ENCODE data around the gene TCN2.

Gene TCN2

DNA sequence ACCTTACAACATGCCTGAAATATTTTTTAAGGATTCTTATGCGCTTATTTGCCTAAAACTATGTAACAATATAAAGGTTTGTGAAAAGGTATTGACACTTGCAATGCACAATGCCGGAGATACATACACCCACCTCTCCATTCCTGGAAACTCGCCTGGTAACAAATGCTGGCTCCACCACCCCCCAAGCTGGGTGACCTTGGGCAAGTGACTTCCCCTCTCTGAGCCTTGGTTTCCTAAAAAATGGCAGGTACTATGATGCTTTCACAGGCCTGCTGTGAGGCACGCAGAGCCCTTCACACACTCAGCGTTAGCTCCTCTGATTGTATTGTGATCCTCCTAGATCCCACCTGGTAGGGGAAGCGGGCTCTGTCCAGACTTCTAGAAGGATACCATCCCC is 34.8 kb upstream of the TCN2 start:
- no peak for FAIRE-seq
- no peak for TF ChIP-seq POLR2A (IDR thresholded peaks at IDR 0.05; ENCODE audit: low read depth, low read length)
- DNase-seq (ENCODE audit: insufficient read length, low spot score): no peak

DNA sequence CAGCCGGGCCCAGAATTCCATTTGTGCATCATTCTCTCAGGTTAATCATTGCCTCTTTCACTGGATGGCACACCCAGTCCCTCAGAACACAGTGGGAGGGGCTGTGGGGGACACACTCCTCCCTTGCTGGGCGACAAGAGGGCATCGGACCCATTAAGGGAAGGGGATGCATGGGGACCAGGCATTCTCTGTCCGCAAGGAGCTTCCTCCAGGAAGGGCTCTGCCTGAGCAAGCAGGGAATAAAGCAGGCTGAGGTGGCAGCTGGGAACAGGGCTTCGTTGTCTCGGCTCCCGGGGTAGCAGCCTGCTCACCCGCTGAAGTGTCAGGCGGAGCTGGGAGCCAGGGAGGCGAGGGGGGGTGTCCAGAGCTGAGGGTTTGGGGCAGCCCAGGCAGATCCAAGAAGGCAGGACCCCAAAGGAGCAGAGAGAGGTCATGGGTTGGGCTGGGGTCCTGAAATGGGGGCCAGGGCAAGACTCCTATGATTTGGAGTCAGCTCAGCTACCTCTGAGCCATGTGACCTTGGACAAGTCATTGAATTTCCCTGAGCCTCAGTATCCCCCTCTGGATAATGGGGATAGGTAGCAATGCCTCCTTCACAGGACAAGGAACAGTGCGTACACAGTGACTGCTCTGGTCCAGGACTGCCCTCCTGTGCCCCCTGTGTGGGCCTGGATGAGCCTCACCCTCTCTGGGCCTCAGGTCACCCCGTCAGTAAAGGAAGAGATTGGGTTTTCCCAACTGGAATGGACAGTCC is 34.0 kb upstream of the TCN2 start:
- DNase-seq (ENCODE audit: insufficient read length, low spot score) (no peak), FAIRE-seq (no peak)
- TF ChIP-seq POLR2A (IDR thresholded peaks at IDR 0.05; ENCODE audit: low read depth, low read length): no peak

DNA sequence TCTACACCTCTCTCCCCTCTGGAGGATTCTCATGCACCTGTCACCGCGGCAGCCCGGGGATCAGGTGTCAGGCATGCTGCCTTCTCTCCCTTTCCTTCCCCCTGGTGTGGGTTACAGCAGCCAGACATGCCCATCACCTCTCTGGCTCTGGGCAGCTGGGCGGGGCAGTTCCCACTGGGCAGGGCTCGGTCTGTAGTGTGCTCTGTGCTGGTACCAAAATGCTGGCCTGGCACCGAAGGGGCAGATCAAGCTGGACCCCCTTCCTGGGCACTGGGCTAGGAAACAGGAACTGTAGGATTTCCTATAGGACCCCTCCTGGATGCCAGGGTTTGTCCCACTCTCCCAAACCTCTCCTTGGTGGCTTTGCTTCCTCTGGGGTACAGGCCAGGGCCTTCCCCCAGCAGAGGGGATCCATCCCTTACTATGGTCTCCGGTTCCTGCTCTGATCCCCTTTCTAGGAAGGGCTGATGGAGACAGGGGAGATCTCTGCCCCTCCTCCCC is 33.3 kb upstream of the TCN2 start:
- TF ChIP-seq POLR2A (IDR thresholded peaks at IDR 0.05; ENCODE audit: low read depth, low read length): no peak
- FAIRE-seq (no peak), DNase-seq (ENCODE audit: insufficient read length, low spot score) (no peak)

- no peak for FAIRE-seq
- DNase-seq (ENCODE audit: insufficient read length, low spot score): no peak
- TF ChIP-seq POLR2A (IDR thresholded peaks at IDR 0.05; ENCODE audit: low read depth, low read length): no peak
These were observed 32.6 kb upstream of the TCN2 start, which contains the start of gene GAL3ST1 for GRCh38 chr22:30574095-30574981. Gene GAL3ST1, minus strand, starts transcription at chr22:30574665. Its CDS starts 17,273 bp downstream, at chr22:30557392.

DNA sequence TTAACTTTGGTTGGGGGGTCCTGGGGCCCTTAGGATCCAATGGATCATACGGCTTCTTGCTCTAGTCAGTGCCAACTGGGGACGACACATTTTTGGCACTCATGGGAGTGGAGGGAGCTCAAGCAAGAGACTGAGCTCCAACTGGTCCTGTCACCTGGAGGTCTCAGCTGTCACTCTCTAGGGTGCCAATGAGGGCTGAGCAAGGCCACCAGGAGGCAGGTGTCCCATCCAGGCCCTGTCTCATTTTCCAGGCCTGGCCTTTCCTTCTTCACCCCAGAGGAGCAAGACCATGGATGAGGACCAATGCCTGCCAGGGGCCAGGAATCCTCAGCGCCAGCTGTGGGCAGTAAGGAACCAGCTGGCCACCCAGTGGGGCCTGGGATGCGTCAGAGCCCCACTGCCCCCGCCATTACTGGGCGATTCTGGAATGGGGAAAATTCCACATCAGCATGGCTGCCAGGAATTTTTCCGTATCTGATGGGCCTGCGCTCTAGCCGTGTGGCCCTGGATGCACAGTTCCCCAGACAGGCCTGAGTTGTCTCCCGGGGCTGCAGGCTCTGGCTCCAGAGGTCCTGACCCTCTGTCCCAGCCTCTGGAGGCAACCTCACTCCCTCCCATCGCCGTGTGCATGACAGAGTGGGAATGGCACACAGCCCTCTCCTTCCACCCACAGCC is 31.8 kb upstream of the TCN2 start:
- TF ChIP-seq POLR2A (IDR thresholded peaks at IDR 0.05; ENCODE audit: low read depth, low read length): no peak
- FAIRE-seq (no peak), DNase-seq (ENCODE audit: insufficient read length, low spot score) (no peak)

- no peak for DNase-seq (ENCODE audit: insufficient read length, low spot score)
- TF ChIP-seq POLR2A (IDR thresholded peaks at IDR 0.05; ENCODE audit: low read depth, low read length): no peak
- no peak for FAIRE-seq
These were observed 31.1 kb upstream of the TCN2 start for GRCh38 chr22:30575859-30576258.

- DNase-seq (ENCODE audit: insufficient read length, low spot score): no peak
- no peak for FAIRE-seq
- no peak for TF ChIP-seq POLR2A (IDR thresholded peaks at IDR 0.05; ENCODE audit: low read depth, low read length)
These were observed 28.5 kb upstream of the TCN2 start for GRCh38 chr22:30578481-30578880.

DNA sequence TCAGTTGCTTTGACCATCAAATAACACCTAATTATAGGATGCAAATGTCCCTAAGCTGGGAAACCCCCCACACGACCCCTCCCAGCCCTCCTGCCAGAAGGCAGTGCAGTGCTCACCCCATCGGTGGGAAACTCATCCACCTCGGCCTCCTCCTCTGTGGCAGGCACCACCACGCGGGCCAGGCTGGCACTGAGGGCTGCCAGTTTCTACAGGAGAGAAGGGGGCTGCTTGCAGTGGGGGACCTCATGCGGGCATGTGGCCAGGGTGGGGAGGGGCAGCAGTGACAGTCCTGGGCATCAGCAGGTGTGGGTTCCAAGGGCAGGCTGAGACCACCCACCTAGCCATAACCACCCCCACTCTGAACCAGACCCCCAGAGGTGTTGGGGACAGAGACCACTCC is 26.1 kb upstream of the TCN2 start:
- no peak for TF ChIP-seq POLR2A (IDR thresholded peaks at IDR 0.05; ENCODE audit: low read depth, low read length)
- FAIRE-seq (no peak), DNase-seq (ENCODE audit: insufficient read length, low spot score) (no peak)

DNA sequence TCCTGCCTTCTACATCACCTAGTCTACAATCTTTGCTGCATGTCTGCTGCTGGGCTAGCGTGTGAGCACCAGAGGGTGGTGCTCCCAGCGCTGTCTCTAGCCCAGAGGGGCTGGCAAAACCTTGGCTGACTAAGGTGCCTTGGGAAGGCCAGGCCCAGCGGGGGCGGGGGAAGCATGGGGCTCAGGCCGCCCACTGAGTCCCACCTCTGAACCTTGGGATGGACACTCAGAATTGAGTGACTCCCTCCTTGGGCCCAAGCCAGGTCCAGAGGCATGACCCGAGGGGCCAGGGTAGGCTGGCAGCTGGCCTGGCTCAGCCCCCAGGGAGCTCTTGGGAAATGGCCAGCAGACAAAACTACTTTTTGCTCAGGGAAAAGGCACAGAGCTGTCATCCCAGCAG is 24.9 kb upstream of the TCN2 start:
- TF ChIP-seq POLR2A (IDR thresholded peaks at IDR 0.05; ENCODE audit: low read depth, low read length): no peak
- FAIRE-seq: no peak
- DNase-seq (ENCODE audit: insufficient read length, low spot score): no peak

DNA sequence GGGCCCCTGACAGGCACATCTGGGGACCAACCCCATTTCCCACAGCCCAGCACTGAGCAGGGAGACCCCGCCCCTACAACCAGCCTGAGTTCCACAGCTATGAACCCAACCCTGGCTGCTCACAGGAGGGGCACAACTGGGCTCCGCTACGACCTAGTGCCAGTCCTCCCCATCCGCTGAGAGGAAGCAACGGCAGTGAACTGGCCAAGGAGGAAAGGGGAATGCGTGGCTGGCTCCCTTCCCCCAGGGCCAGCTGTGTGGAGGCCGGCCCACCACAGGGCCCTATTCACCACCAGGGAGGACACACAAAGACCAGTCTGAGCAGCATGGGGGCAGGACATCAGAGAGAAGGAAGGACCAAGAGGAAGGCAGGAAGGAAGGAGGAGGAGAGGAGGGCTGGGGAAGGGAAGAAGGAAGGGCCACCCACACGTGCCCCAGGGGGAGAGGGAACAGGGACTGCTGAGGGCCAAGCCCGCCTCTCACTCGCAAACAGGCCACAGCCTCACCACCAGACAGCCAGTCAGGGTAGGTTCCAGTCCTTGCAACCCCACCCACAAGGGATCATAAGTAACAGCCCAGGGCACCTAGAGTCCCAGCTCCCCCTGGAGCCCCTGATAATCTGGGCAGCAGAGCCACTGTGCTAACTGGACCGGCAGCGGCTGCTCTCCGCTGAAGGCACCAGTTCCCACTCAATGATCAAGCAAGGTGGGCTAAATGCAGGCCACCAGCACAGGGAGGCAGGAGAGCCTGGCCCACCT is 24.0 kb upstream of the TCN2 start:
- no peak for TF ChIP-seq POLR2A (IDR thresholded peaks at IDR 0.05; ENCODE audit: low read depth, low read length)
- no peak for DNase-seq (ENCODE audit: insufficient read length, low spot score)
- FAIRE-seq: no peak

- FAIRE-seq: no peak
- TF ChIP-seq POLR2A (IDR thresholded peaks at IDR 0.05; ENCODE audit: low read depth, low read length): no peak
These were observed 22.5 kb upstream of the TCN2 start for GRCh38 chr22:30584441-30584840.

GRCh38 chr22:30586414-30586813 is 20.6 kb upstream of the TCN2 start:
- no peak for DNase-seq (ENCODE audit: insufficient read length, low spot score)
- no peak for FAIRE-seq
- TF ChIP-seq POLR2A (IDR thresholded peaks at IDR 0.05; ENCODE audit: low read depth, low read length): no peak

More at GRCh38 chr22:30584441-30584840, 22.5 kb upstream of the TCN2 start:
- no peak for DNase-seq (ENCODE audit: insufficient read length, low spot score)

- FAIRE-seq: no peak
- no peak for TF ChIP-seq POLR2A (IDR thresholded peaks at IDR 0.05; ENCODE audit: low read depth, low read length)
- no peak for DNase-seq (ENCODE audit: insufficient read length, low spot score)
These were observed 15.8 kb upstream of the TCN2 start for GRCh38 chr22:30591191-30591587.
